Non-pigmented ciliary epithelial cell (primary cell): ENCODE measurements around the gene BRD3OS.

ENCODE experiments used
- DNase-seq: peaks from one replicate; pipeline ENCODE4 v3.0.0-alpha.2; 2010; ENCODE audit warnings: low read depth

The BRD3OS gene

GRCh38 chr9:134052491-134052890, 27.2 kb downstream of the BRD3OS start:
- DNase-seq = no peak

- DNase-seq = no peak
Observed at GRCh38 chr9:134052941-134053340, 27.7 kb downstream of the BRD3OS start.

DNA sequence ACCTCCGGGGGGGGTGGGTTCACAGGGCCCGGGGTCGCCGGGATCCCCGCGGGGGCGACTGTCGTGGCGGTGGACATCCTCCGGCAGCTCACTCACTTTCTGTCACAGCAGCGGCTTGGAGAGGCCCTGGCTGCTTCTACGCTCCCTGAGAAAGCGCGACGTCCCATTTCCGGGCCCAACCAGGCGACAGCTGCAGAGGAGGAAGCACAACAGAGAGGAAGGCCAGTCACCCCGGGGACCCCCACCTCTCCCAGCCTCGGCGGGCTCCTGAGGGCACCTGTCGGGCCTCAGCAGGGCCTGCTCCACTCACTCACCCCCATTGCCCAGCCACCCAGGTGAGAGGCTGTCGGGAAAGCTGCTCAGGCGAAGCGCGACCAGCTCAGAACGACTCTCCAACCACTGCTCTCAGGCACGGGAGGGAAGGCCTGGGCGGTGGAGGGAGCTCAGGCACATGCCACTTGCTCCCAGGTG, 28.2 kb downstream of the BRD3OS start:
- no peak for DNase-seq

- DNase-seq = no peak
Observed at GRCh38 chr9:134053941-134054761, 28.9 kb downstream of the BRD3OS start.

DNA sequence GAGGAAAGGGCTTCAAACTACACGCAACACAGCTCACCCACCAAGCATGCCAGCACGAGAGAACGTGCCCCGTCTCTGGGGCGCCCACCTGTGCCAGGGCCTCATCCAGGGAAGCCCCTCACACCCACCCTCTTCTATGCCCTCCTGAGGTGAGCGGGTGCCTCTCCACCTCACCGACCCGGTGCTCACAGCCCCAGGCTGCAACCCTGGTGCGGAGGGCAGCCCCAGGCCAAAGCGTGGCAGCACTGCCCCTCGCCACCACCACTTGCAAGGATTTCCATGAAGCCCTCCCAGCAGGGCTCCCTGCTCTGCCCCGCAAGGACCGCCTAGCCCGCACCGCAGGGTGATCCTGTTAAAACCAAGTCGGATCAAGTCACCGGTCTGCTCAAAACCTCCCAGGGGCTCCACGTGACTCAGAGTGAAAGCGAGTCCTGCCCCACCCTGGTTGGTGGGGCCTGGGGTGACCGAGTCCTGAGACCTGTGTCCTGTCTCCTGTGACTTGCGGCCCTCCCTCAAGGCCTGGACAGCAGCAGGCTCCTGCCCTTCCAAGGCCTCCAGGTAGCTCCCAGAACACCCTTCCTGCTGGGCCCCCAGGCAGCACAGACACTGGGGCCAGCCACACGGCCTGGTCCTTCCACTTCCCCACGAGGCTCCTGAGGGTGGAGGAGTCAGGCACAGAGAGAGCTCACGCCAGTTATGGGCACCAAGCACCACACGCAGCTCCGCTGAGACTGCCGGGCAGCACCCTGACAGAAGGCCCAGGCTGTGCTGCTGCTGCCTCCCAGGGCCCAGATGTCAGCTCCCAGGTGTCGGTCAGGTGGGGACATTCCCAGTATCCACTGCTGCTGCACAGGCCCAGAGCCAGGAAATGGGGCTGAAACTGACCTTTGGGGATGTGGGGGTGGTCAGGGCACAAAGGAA, 29.9 kb downstream of the BRD3OS start:
- no peak for DNase-seq

GRCh38 chr9:134055981-134056461, 30.7 kb downstream of the BRD3OS start:
- DNase-seq = no peak

DNA sequence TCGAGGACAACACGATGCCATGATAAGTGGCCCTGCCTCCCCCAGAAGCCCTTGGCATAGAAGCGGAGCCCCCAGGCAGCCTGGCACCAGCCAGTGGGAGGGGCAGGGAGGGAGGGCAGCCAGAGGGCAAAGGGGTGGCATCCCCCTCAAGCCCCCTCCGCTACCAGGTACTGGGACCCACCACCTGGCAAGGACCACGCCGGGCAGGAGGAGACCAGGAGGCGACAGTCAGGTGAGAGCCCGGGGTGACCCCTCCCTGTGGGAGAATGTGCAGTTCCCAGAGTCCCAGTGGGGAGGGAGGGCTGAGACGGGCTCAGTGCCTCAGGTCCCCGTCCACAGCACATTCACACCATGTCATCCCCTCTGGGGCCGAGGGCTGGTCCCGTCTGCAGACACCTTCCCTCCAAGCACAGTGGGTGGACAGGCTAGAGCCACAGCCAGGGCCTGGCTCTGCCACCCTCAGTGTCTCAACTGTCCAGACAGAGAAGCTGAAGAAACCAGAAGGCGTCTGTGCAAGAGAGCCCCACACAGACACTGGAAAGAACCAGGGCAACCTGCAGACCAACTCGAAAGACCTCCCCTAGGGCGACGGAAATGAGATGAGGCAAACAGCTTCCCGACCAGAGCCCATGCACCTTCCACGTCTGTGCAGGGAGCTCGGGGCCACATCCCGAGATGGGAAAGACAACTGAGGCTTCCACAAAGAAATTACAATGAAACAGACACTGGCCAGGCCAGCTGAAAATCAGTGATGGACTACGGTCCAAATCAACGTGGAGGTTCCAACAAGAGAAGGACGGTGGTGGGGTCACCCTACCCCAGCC, 31.4 kb downstream of the BRD3OS start:
- DNase-seq = no peak

DNA sequence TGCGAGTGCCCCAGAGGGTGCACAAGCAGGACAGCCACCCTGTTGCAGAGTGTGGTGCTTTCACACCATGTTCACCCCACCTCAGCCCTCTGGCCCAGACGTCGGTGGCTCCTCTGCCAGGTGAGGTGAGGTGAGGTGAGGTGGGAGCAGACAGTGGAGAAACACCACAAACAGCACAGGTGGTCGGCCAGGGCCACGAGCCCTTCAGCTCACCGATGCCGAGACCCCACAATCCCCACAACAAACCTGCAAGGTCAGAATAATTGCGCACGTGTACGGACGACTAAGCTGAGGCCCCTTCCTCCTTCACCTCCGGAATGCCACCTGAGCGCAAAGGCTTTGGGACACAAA, 32.0 kb downstream of the BRD3OS start:
- no peak for DNase-seq

GRCh38 chr9:134057751-134058701, 32.7 kb downstream of the BRD3OS start:
- no peak for DNase-seq

- no peak for DNase-seq
Observed at GRCh38 chr9:134058716-134059115, 33.4 kb downstream of the BRD3OS start.

DNA sequence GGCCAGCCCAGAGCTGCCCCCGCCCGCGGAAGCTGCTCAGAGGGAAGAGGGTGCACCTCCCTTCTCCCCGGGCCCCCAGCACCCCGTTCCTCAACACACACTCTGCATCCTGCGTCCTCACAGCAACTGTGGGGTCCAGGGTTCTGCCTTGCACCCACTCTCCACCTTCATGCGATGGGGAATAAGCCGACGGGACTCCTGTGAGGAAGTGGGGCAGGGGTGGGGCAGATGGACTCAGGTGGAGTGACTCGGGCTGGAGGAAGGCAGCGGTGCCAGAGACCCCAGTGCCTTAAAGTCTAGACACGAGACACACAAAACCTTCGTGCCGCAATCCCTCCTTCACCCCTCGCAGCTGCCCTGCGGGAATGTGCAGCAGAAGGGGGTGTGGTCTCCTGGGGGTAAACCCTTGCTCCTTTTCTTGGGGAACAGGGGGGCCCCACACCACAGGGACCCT, 33.9 kb downstream of the BRD3OS start:
- DNase-seq = no peak

GRCh38 chr9:134059661-134060395, 34.5 kb downstream of the BRD3OS start:
- DNase-seq = no peak

DNA sequence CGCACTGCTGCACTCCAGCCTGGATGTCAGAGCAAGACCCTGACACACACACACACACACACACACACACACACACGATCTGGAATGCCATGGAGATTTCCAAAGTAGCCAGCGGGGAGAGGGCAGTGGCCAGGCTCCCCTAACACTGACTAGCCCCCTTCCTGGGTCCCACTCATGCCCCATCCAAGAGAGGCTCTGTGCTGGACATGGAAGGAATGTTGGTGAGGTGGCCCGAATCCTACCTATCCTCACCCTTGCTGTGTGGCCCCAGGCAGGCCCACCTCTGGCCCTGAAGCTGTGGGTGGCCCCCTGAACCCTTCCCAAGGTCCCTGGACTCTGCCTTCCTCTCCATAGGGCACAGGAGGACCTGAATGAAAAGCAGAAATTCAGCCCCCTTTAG, 35.3 kb downstream of the BRD3OS start:
- no peak for DNase-seq

DNA sequence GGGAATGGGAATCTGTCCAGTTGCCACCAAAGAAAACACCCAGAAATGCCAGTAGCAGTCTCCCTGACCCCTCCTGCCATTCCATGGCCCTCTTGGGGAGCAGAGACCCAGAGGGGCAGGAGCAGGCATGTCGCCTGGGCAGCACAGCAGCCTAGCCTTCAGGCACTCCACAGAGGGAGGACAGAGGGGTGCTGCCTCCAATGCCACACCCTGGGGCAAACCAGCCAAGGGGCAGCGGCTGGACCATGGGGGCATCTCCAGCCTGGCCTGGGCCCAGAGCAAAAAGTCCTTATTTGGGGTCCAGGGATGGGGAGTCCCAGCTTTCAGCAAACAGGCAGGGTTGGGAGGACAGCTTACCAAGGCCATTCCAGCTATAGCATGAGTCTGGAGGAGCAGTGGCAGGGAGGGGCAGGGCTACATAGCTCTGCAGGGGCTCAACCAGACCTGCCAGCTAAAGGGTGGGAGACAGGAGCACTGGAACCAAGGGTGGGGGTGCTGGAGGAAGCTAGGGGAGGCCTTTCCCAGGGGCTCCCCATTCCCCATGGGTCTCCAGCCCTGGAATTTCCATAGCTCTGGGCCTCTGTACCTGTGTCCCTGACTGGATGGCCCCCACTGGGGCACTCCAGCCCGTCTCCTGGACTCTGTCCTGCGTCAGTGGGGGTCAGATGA, 35.9 kb downstream of the BRD3OS start:
- DNase-seq = no peak

GRCh38 chr9:134061688-134062371, 36.5 kb downstream of the BRD3OS start:
- DNase-seq = no peak

DNA sequence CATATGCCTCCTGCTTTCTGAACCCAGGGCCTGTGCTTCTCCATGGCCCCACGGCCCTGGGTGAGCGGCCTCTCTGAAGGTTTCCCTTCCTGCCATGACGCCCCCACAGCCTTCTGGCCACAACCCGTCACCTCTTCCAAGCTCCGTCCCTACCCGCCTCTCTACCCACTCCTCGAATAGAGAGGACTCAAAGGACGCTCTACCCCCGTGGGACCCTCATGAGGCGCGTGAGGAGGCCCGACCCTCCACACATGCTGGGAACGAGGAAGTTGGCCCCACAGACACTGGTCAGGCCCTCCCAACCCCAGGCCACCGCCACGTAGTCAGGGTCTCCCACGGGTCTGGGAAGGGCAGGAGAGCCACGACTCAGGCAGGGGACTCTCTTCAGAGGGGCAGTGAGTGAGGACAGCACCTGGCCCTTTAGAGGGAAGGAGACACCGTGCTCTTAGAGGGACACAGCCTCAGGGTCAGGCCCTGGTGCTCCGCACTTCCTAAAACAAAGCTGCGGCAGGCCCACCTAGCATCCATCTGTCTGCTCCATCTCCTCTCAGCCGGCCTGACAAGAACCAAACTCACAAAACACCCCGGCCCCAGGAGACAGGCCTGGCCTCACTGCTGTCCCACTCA, 37.3 kb downstream of the BRD3OS start:
- DNase-seq = no peak

GRCh38 chr9:134063088-134063570, 37.8 kb downstream of the BRD3OS start:
- no peak for DNase-seq
